ENCODE data around the gene GATA6. TPM values are rescaled to one million over a fixed set of nuclear protein-coding genes. Genes with fewer than 3 reads are reported as not detected.

Gene GATA6
- total RNA-seq, 1 experiment from 2014 or later = 3.3 TPM

GRCh38 chr18:22132258-22132657 lies 37.1 kb upstream of the GATA6 start (continued):
- TF ChIP-seq, protein P1, sequence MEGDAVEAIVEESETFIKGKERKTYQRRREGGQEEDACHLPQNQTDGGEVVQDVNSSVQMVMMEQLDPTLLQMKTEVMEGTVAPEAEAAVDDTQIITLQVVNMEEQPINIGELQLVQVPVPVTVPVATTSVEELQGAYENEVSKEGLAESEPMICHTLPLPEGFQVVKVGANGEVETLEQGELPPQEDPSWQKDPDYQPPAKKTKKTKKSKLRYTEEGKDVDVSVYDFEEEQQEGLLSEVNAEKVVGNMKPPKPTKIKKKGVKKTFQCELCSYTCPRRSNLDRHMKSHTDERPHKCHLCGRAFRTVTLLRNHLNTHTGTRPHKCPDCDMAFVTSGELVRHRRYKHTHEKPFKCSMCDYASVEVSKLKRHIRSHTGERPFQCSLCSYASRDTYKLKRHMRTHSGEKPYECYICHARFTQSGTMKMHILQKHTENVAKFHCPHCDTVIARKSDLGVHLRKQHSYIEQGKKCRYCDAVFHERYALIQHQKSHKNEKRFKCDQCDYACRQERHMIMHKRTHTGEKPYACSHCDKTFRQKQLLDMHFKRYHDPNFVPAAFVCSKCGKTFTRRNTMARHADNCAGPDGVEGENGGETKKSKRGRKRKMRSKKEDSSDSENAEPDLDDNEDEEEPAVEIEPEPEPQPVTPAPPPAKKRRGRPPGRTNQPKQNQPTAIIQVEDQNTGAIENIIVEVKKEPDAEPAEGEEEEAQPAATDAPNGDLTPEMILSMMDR (IDR thresholded peaks at IDR 0.05 in 2 of 3, conservative IDR thresholded peaks at IDR 0.05 in 1 of 3; ENCODE audit: borderline replicate concordance in 1 of 3, insufficient read depth in 1 of 3, low read depth in 2 of 3, low read length in 2 of 3) = no peak
- TF ChIP-seq, protein P2, sequence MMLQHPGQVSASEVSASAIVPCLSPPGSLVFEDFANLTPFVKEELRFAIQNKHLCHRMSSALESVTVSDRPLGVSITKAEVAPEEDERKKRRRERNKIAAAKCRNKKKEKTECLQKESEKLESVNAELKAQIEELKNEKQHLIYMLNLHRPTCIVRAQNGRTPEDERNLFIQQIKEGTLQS (IDR thresholded peaks at IDR 0.05) = no peak
- TF ChIP-seq SRF (IDR thresholded peaks at IDR 0.05; ENCODE audit: low read depth) = no peak
- no peak for TF ChIP-seq CBX3 (IDR thresholded peaks at IDR 0.05; ENCODE audit: low read depth)
- no peak for TF ChIP-seq ZNF274 (IDR thresholded peaks at IDR 0.05; ENCODE audit: low read depth, low read length)
- TF ChIP-seq SIN3A (IDR thresholded peaks at IDR 0.05; ENCODE audit: low read depth) = no peak
- no peak for TF ChIP-seq ELF1 (IDR thresholded peaks at IDR 0.05; ENCODE audit: borderline replicate concordance, low read depth)
- no peak for TF ChIP-seq SP1 (IDR thresholded peaks at IDR 0.05; ENCODE audit: low read depth)
- TF ChIP-seq EGR1 (IDR thresholded peaks at IDR 0.05; ENCODE audit: low read depth) = no peak

DNA sequence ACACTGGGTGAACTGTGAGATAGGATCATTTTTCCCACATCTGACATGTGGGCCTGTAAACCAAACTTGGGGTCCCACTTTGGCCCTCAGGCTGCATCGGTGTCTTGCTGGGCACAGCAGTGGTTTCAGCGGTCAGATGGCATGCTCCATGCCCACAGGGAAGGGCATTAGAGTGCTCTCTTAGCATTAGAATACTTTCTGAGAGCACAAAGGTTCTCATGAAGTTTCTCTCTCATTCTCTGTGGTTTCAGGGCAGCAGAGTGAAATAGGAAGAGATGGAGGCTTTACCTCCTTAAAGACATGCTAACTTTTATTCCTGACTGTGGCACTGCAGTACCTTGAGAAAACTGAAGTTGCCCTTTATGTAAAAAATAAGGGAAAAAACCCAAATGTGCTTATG lies 36.6 kb upstream of the GATA6 start:
- Histone ChIP-seq H3K27me3 (ENCODE audit: insufficient read depth, low read length) (no peaks in the 10 kb centered on the region), H3K27ac (ENCODE audit: low read depth, low read length) (no peak overlapping the region), H3K4me1 (ENCODE audit: control insufficient read depth in 1 of 2, insufficient read depth in 2 of 2, low read length in 2 of 2) (no peaks in the 10 kb centered on the region), H3K79me2 (ENCODE audit: insufficient read depth, low read length) (no peaks in the 10 kb centered on the region), H3K9me2 (ENCODE audit: insufficient read depth) (no peaks in the 10 kb centered on the region), H3K9ac (ENCODE audit: low read length) (no peak overlapping the region), H4K20me1 (ENCODE audit: insufficient read depth) (no peaks in the 10 kb centered on the region), H3K4me2 (ENCODE audit: low read length) (no peak overlapping the region), H3K36me3 (ENCODE audit: control insufficient read depth in 1 of 2, insufficient read depth in 2 of 2, low read length in 2 of 2) (no peaks in the 10 kb centered on the region), H2AFZ (ENCODE audit: low read depth, low read length, poor library complexity, severe bottlenecking) (no peak overlapping the region), H3K9me3 (ENCODE audit: control insufficient read depth in 1 of 2, insufficient read depth in 1 of 2, low read depth in 1 of 2, low read length in 2 of 2) (no peaks in the 10 kb centered on the region), H3K4me3 (replicated peaks in 1 of 2; ENCODE audit: low read depth in 1 of 2, low read length in 2 of 2) (no peak overlapping the region)
- no peak for TF ChIP-seq CBX3 (IDR thresholded peaks at IDR 0.05; ENCODE audit: low read depth)
- TF ChIP-seq EZH2phosphoT487 (IDR thresholded peaks at IDR 0.05; ENCODE audit: borderline replicate concordance) = no peak
- TF ChIP-seq MAX (IDR thresholded peaks at IDR 0.05) = no peak
- ChIA-PET POLR2A (no interaction called here), RAD21 (ENCODE audit: low non-redundant PET in 1 of 2, low total read pairs in 2 of 2, uncharacterized antibody in 2 of 2, unreplicated experiment in 2 of 2) (no interaction called here), CTCF (no interaction called here)
- no peak for DNase-seq (ENCODE audit: low read depth, low spot score)
- no peak for ATAC-seq
- BruUV-seq (replicated peaks) = no TSS peak
- intact Hi-C loops (cut with micrococcal nuclease) = no loop called here

Data from HCT116 (cell line).